ENCODE results near the gene IL25. TPM values are rescaled to one million over a fixed set of nuclear protein-coding genes. Genes with fewer than 3 reads are reported as not detected.
"Not testable (repeated sequence)": the region's sequence is repeated elsewhere in the genome, so short reads cannot be mapped to it uniquely, and the experiment has no call there.

Gene IL25
- polyA plus RNA-seq (ENCODE audit: insufficient read length in 3 of 3): not detected

DNA sequence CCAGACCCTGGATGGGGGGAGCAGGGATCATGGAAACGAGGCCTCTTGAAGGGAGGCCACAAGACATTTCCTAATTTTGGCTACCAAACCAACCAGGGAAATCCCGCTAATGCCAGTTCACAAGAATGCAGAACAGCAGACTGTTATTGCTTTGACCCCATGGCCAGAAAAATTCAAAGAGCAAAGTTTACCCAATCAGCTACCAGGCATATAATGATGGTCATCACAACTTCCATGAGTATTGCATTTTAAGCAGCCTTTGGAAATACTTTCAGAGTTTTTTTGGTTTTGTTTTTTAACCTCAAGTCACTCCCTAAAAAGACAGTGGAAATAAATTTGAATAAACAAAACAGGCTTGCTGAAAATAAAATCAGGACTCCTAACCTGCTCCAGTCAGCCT is at the start of gene IL25:
IL25 (plus strand) TSS at position 301 of the 400 bp plus-strand sequence.
- no peak for DNase-seq (ENCODE audit: low read depth in 3 of 3, low spot score in 2 of 3)

DNA sequence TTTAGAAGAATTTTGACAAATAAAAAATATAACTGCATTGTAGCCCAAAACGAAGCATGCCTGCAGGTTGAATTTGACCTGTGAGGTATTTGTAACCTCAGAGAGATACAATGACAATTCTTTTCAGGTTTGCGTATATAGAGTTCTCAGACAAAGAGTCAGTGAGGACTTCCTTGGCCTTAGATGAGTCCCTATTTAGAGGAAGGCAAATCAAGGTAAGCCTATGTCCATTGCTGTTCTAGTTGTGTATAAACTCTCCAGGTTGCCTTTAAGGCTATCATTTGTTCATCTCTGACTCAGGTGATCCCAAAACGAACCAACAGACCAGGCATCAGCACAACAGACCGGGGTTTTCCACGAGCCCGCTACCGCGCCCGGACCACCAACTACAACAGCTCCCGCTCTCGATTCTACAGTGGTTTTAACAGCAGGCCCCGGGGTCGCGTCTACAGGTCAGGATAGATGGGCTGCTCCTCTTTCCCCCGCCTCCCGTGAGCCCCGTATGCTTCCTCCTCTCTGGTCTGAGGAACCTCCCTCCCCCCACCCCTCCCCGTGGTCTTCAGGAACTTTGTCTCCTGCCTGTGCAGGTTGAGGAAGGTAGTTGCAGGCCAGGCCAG is 48.7 kb upstream of the IL25 start:
- no peak for DNase-seq (ENCODE audit: low read depth in 3 of 3, low spot score in 2 of 3)

DNA sequence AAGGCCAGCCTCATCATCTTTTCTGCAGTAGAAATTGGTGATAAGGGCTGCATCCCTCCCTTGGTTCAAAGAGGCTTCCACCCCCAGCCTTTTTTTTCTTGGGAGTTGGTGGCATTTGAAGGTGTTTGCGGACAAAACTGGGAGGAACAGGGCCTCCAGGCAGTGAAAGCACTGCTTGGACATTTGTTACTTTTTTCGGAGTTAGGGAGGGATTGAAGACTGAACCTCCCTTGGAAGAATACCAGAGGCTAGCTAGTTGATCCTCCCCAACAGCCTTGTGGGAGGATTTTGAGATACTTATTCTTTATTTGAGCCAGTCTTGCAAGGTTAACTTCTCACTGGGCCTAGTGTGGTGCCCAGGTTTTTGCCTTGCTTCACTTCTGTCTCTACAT is 48.2 kb upstream of the IL25 start:
- DNase-seq (ENCODE audit: low read depth in 3 of 3, low spot score in 2 of 3): no peak

DNA sequence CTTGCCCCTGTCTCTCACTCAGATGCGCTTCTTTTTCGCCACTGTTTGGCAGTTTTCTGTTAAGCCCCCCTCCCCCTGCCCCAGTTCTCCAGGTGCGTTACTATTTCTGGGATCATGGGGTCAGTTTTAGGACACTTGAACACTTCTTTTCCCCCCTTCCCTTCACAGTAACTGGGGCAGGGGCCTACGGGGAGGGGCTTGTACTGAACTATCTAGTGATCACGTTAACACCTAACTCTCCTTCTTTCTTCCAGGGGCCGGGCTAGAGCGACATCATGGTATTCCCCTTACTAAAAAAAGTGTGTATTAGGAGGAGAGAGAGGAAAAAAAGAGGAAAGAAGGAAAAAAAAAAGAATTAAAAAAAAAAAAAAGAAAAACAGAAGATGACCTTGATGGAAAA is 47.6 kb upstream of the IL25 start:
- no peak for DNase-seq (ENCODE audit: low read depth in 3 of 3, low spot score in 2 of 3)

DNA sequence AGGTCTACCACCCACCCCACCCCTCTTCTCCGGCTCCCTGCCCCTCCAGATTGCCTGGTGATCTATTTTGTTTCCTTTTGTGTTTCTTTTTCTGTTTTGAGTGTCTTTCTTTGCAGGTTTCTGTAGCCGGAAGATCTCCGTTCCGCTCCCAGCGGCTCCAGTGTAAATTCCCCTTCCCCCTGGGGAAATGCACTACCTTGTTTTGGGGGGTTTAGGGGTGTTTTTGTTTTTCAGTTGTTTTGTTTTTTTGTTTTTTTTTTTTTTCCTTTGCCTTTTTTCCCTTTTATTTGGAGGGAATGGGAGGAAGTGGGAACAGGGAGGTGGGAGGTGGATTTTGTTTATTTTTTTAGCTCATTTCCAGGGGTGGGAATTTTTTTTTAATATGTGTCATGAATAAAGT is 46.9 kb upstream of the IL25 start:
- not testable (repeated sequence) for DNase-seq (ENCODE audit: low read depth in 3 of 3, low spot score in 2 of 3)

DNA sequence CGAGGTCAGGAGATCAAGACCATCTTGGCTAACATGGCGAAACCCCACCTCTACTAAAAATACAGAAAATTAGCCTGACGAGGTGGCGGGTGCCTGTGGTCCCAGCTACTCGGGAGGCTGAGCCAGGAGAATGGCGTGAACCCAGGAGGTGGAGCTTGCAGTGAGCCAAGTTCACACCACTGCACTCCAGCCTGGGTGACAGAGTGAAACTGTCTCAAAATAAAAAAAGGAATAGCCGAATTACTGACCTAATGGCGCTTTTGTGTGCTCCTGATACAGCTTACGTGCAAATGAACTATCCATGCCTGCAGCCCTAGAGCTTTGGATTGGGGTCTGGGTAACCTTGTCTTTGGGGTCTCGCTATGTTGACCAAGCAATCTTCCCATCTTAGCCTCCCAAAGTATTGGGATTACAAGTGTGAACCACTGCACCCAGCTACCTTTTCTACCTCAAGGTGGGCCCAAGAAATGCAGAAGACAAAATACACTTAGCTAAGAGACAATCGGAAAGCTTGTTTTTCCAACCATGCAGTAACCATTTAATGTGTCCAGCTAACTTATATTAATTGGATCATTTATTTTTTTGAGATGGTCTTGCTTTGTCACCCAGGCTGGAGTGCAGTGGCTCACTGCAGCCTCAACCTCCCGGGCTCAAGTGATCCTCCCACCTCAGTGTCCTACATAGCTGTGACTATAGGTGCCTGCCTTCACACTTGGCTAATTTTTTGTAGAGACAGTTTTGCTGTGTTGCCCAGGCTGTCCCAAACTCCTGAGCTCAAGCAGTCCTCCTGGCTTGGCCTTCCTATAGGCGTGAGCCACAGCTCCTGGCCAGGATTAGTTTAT is 45.9 kb upstream of the IL25 start:
- DNase-seq (ENCODE audit: low read depth in 3 of 3, low spot score in 2 of 3): no peak

DNA sequence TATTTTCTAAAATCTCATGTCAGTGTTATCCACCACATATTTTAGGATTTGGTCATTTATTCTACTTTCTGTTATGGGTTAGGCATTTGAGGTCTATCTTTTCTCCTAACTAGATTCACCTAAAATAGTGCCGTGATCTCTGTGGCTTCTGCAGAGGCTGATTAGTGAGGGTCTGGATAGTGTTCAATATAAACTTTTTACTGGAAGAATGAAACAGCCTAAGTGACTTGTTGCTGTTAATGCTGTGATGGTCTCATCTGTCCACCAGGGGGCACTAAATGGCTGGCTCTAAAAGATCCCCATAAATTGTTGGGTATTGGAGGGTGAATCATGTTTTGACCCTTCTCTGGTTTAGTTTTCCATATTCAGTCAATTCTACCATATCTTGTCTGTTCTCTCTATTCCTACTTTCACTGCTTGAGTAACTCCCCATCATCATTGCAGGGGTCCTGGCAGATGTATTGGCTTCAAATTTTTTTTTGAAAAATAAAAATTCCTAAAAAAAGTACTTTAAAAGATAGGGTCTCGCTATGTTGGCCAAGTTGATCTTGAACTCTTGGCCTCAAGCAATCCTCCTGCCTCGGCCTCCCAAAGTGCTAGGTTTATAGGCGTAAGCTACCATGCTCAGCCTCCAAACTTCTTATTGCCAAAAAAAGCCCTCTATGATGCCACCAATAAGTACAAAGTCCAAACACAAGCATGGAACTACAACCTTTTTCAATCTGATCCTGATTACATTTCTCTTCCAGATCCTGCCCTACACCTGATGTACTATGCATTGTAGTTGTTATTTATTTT is 44.5 kb upstream of the IL25 start:
- peak in 2 of 3 donors; percentile 61 to 69 for DNase-seq (ENCODE audit: low read depth in 3 of 3, low spot score in 2 of 3)

DNA sequence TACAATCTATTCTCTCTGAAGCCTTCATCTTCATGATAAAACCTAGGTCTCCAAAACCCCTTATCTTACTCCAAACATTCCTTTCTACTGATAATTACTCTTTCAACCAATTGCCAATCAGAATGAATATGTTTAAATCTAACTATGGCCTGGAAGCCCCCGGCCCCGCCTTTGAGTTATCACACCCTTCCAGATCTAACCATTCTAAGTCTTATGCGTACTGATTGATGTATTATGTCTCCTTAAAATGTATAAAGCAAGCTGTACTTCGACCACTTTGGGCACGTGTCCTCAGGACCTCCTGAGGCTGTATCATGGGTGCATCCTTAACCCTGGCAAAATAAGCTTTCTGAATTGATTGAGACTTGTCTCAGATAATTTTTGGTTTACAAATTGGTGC is 37.0 kb upstream of the IL25 start:
- no peak for DNase-seq (ENCODE audit: low read depth in 3 of 3, low spot score in 2 of 3)

DNA sequence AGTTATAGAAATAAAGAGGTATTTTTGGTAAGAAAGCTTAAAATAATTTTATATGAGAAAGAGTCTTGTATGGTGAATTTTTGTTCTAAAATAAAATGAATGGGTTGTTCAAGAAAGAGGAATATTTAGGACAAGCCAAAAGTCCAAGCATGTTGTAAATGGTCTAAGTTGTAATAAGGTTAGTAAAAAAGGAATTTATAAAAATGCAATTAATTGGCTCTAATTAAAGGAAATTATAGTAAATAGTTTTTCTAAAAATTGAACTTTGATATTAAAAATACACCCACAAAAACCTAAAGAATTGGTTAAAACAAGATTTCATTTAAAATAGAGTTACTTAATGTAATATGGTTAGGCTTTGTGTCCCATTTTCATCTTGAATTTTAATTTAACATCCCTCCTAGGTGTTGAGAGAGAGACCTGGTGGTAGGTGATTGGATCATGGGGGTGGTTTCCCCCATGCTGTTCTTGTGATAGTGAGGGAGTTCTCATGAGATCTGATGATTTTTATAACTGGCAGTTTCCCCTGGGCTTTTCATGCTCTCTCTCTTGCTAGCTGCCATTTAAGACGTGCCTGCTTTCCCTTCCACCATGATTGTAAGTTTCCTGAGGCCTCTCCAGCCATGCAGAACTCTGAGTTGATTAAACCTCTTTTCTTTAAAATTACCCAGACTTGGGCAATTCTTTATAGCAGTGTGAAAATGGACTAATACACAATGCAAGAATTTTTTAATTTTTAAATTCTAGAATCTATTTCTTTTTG is 32.9 kb upstream of the IL25 start:
- DNase-seq (ENCODE audit: low read depth in 3 of 3, low spot score in 2 of 3): no peak

DNA sequence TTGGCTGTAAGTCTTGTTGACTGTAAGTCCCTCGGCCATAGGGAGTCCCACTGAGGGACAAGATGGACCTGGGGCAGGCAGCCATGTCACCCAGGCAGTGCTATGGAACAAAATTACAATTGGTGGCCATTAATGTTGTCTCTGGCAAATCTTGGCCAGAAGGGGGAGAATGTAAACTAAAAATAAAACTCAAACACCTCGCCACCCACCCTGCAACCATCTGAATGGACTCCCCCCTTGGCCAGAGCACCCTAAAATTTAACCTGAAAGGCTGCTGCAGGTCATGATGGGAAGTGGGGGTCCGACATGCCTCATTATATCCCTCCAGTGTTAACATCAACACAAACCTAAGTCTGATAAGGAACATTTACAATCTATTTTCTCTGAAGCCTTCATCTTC is 28.1 kb upstream of the IL25 start:
- no peak for DNase-seq (ENCODE audit: low read depth in 3 of 3, low spot score in 2 of 3)

DNA sequence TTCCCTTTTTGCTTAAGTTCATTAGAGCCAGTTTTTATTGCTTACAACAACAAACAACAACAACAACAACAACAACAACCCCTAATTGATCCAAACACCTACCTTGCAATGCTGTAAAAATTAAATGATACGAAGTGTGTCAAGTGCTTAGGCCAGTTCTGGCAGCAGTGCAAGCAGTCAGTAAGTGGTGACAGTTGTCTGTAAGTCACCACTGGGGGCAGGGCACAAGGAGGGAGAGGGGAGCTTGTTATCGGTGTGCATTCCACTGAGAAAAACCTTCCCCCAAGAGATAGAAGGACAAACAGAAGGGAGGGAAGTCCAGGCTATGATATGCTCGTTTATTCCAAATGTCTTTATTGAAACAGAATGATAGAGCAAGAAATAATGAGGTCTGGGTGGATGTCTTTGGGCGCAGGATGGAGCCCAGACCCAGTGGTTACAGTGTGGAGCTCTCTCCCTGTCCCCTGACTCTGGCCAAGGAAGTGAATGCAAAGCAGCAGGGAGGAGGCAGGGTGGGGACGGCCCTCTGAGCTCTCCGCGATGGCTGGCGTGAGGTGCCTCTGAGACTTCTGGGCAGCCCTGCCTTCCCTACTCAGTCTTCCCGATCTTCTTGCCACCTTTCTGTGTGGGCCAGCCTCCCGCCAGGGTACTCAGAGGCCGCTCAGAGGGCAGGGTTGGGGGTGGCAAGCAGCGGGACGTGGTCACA is 26.5 kb upstream of the IL25 start:
- no peak for DNase-seq (ENCODE audit: low read depth in 3 of 3, low spot score in 2 of 3)

DNA sequence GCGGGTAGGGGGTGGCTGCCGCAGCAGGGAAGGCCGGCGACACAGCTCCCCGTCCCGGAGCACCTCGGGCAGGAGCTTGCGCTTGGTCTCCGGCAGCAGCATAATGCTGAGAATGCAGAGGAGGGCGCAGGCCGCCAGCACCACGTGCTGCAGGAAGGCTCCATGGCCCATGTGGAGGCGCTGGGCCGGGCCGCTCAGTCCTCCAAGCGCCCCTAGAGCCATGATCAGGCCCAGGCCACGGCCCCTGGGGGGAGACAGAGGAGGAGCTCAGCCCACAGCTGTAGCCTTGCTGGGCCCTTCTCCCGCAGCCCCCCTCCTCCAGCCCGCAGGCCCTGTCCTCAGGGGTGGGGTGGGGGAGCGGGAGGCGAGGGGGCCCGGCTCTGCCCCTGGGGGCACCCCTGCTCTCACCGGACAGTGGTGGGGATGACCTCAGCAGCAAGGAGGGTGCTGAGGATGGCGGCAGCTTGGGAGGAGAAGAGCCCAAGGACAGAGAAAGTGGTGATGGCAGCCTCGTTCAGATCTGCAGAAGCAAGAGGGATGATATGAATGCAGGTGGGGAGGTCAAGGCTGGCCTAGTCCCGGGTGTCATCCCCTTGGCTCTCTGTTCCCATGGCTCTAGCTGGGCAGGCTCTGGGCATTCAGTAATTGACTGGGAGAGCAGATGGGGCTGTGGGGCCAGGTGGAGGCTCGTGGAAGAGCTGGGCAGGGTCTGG is 25.8 kb upstream of the IL25 start:
- no peak for DNase-seq (ENCODE audit: low read depth in 3 of 3, low spot score in 2 of 3)

DNA sequence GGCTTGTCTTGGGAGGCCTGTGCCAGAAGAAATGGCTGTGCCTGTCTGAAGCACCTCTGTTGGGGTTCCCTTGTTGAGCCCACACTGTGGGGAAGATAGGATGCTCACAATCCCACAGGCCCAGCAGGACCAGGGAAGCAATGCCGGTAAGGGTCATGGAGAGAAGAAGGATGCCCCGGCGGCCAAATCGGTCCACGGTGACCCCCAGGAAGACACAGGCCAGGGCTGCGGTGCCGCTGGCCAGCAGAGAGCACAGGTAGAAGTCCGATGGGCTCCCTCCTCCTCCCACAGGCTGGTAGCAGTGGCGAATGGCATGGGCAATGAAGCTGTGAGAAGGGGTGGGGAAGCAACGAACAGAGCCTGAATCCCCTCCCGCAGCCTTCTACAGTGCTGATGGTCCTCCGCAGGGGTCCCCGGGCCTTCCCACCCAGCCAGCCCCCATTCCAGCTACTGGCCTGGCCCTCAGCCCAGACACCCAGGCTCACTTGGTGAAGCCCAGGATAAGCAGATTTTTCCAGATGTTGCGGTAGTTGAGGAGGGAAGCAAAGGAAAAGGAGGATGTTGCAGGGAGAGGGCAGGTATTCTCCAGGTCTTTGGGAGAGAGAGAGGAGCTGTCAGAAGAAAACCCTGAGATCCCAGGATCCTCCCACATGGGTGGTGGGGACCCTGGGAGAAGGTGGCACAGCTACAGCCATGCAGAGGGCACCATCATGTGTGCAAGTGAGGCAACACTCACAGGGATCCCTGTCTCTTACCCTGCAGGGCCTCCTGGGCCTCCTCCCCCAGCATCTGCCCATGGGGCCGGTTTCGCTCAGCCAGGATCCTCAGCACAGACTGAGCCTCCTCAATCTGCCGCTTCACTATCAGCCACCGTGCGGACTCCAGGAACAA is 25.0 kb upstream of the IL25 start:
- no peak for DNase-seq (ENCODE audit: low read depth in 3 of 3, low spot score in 2 of 3)

DNA sequence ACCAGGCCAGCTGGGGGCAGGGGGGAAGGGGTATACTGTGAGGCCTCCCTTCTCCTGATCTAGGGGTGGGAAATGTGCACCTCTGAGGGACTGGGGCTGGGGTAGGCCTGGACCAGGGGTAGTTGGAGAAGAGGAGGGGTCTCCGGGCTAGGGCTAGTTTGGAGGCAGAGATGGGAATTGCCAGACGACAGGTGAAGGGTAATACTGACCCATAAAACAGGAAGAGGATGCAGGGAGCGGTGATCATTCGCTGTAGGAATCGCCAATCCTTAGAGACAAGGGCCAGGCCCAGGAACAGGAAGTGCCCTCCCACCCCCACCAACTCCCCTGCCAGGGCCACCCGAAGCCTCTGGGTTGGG is 24.3 kb upstream of the IL25 start:
- no peak for DNase-seq (ENCODE audit: low read depth in 3 of 3, low spot score in 2 of 3)

DNA sequence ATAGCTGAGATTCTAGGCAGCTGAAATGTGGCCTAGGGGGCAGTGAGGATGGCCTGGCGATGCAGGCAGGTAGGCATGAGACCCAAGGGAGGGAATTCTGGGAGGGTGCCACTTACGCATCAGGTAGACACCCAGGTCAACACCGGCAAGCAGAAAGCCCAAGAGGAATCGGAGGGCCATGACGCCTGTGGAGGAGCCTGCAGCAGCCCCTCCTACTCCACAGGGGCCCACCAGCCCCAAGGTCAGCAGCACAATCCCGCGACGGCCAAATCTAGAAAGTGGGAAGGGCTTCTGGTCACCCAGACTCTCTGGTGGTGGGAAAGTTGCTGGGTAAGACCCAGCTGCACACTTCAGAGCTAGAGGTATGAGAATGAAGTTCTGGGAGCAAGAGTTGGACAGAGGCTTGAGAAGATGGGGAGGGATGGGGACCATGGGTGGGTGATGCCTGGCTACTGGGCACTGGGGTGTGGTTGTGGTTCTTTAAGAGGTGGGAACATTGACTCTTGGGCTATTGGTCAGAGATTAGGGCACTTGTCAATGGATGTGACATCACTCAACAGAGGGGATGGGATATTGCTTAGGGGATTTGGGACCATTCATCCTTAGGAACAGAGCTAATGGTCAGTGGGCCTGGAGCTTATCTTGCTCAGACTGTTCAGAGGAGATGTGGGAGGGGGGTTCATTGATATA is 23.3 kb upstream of the IL25 start:
- no peak for DNase-seq (ENCODE audit: low read depth in 3 of 3, low spot score in 2 of 3)

DNA sequence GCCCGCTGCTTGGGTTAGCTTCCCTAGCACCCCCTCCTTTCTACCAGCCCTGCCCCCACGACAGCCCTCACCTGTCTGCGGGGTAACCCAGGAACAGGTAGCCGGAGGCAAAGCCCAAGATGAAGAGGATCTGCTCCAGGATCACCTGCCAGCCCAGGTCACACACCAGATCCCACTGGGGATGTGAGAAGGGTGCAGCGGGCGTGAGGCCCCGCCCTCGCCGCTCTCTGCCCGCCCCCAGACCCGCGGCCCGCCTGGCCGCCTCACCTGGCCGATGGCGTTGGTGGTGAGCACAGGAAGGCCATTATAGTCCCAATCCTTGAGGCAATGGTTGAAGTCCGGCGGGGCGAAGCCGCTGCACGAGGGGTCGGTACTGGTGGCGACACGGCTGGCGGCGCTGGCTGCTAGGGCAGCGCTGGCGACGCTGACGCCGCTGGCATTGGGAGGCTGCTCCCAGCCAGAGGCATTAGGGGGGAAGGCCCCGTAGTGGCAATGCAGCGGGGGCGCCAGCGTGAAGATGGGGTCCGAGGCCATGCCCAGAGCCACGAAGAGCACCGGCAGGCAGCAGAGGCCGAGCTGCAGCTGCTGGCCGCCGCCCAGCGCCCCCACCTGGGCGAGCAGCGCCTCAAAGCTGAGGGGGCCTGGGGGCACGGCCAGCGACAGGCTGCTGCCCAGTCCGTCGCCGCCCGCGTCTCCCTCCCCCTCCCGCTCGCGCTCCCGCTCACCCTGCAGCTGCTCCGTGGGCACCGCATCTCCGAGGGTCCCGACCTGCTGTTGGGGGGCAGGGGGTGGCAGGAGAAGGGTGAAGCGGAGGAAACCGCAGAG is 20.7 kb upstream of the IL25 start:
- no peak for DNase-seq (ENCODE audit: low read depth in 3 of 3, low spot score in 2 of 3)

Measured in right renal cortex interstitium (tissue), 3 donors.